ENCODE results near the gene COQ8B. TPM values are rescaled to one million over a fixed set of nuclear protein-coding genes. Genes with fewer than 3 reads are reported as not detected.

COQ8B gene
- total RNA-seq, 2 donors from 2014 or later, result 61.2 to 64.4 TPM

- 96% methylated on average over 9 of the region's 9 CpGs for WGBS
- Histone ChIP-seq H3K36me3 (peaks cover 0 to 5% of the 10 kb centered on the region in 2 donors), H3K27ac (no peak overlapping the region), H3K27me3 (replicated peaks; ENCODE audit: insufficient read depth) (no peaks in the 10 kb centered on the region), H3K9me3 (no peaks in the 10 kb centered on the region), H3K4me1 (replicated peaks) (peaks cover 4% of the 10 kb centered on the region), H3K4me3 (no peak overlapping the region)
- no peak for TF ChIP-seq POLR2A (IDR thresholded peaks at IDR 0.05)
- no peak for TF ChIP-seq CTCF (IDR thresholded peaks at IDR 0.05)
- no peak for TF ChIP-seq POLR2AphosphoS5 (IDR thresholded peaks at IDR 0.05)
- no peak for DNase-seq (ENCODE audit: low spot score)
- intact Hi-C loops (cut with DNase I), result no loop called here
These were observed 33.2 kb downstream of the COQ8B start for GRCh38 chr19:40683437-40683836.

- no peak overlapping the region for H3K27ac ChIP-seq
- H3K36me3 ChIP-seq, result peaks cover 0 to 5% of the 10 kb centered on the region in 2 donors
- H3K9me3 ChIP-seq, result no peaks in the 10 kb centered on the region
- intact Hi-C loops (cut with DNase I), result no loop called here
- DNase-seq (ENCODE audit: low spot score), result no peak
- H3K4me3 ChIP-seq, result no peak overlapping the region
- 87% methylated on average over 18 of the region's 18 CpGs for WGBS
- no peaks in the 10 kb centered on the region for H3K4me1 ChIP-seq (replicated peaks)
- TF ChIP-seq POLR2AphosphoS5 (IDR thresholded peaks at IDR 0.05) (no peak), POLR2A (IDR thresholded peaks at IDR 0.05) (no peak), CTCF (IDR thresholded peaks at IDR 0.05) (no peak)
- no peaks in the 10 kb centered on the region for H3K27me3 ChIP-seq (replicated peaks; ENCODE audit: insufficient read depth)
These were observed 34.2 kb downstream of the COQ8B start for GRCh38 chr19:40682431-40682964.

- Histone ChIP-seq H3K36me3 (peaks cover 0 to 8% of the 10 kb centered on the region in 2 donors), H3K9me3 (no peaks in the 10 kb centered on the region), H3K4me3 (no peak overlapping the region), H3K27ac (no peak overlapping the region), H3K27me3 (replicated peaks; ENCODE audit: insufficient read depth) (no peaks in the 10 kb centered on the region), H3K4me1 (replicated peaks) (no peaks in the 10 kb centered on the region)
- no peak for DNase-seq (ENCODE audit: low spot score)
- intact Hi-C loops (cut with DNase I), result no loop called here
- 90% methylated on average over 4 of the region's 4 CpGs for WGBS
- no peak for TF ChIP-seq POLR2A (IDR thresholded peaks at IDR 0.05)
- TF ChIP-seq CTCF (IDR thresholded peaks at IDR 0.05), result no peak
- TF ChIP-seq POLR2AphosphoS5 (IDR thresholded peaks at IDR 0.05), result no peak
These were observed 35.6 kb downstream of the COQ8B start for GRCh38 chr19:40681039-40681438.

- no peak for DNase-seq (ENCODE audit: low spot score)
- WGBS, result 93% methylated on average over 23 of the region's 23 CpGs
- Histone ChIP-seq H3K27ac (no peak overlapping the region), H3K9me3 (no peaks in the 10 kb centered on the region), H3K4me1 (replicated peaks) (no peaks in the 10 kb centered on the region), H3K27me3 (replicated peaks; ENCODE audit: insufficient read depth) (no peaks in the 10 kb centered on the region), H3K36me3 (peaks cover 5 to 12% of the 10 kb centered on the region in 2 donors), H3K4me3 (no peak overlapping the region)
- intact Hi-C loops (cut with DNase I), result no loop called here
- no peak for TF ChIP-seq CTCF (IDR thresholded peaks at IDR 0.05)
- TF ChIP-seq POLR2A (IDR thresholded peaks at IDR 0.05), result no peak
- TF ChIP-seq POLR2AphosphoS5 (IDR thresholded peaks at IDR 0.05), result no peak
These were observed 39.5 kb downstream of the COQ8B start for GRCh38 chr19:40677156-40677555.

GRCh38 chr19:40674291-40674690 is 42.4 kb downstream of the COQ8B start:
- WGBS, result 74% methylated on average over 3 of the region's 3 CpGs
- TF ChIP-seq POLR2A (IDR thresholded peaks at IDR 0.05), result no peak
- no peak for TF ChIP-seq POLR2AphosphoS5 (IDR thresholded peaks at IDR 0.05)
- no peak for TF ChIP-seq CTCF (IDR thresholded peaks at IDR 0.05)
- Histone ChIP-seq H3K9me3 (no peaks in the 10 kb centered on the region), H3K27me3 (replicated peaks; ENCODE audit: insufficient read depth) (no peaks in the 10 kb centered on the region), H3K27ac (no peak overlapping the region), H3K4me3 (no peak overlapping the region), H3K4me1 (replicated peaks) (no peaks in the 10 kb centered on the region), H3K36me3 (peaks cover 9 to 14% of the 10 kb centered on the region in 2 donors)
- intact Hi-C loops (cut with DNase I), result no loop called here
- no peak for DNase-seq (ENCODE audit: low spot score)
